Mammary epithelial cell (primary cell): ENCODE results near the gene DNAJB5.

Experiments used
- EZH2 ChIP-seq: IDR thresholded peaks from 2 replicates; pipeline ENCODE4 v1.6.1; 2012; ENCODE audit warnings: low read length, inconsistent platforms, borderline replicate concordance
- TF ChIP-seq, protein P1 (sequence below), 2 donors: IDR thresholded peaks in 1 of 2; conservative IDR thresholded peaks in 1 of 2; 2 replicates each; pipeline ENCODE4 v1.5.1; 2011 to 2012; ENCODE audit warnings: inconsistent platforms in 2 of 2, low read length in 2 of 2, mild to moderate bottlenecking in 2 of 2, control low read depth in 1 of 2, low read depth in 1 of 2; ENCODE audit not compliant: insufficient read depth in 1 of 2; ENCODE audit errors: extremely low read depth in 1 of 2

DNA sequence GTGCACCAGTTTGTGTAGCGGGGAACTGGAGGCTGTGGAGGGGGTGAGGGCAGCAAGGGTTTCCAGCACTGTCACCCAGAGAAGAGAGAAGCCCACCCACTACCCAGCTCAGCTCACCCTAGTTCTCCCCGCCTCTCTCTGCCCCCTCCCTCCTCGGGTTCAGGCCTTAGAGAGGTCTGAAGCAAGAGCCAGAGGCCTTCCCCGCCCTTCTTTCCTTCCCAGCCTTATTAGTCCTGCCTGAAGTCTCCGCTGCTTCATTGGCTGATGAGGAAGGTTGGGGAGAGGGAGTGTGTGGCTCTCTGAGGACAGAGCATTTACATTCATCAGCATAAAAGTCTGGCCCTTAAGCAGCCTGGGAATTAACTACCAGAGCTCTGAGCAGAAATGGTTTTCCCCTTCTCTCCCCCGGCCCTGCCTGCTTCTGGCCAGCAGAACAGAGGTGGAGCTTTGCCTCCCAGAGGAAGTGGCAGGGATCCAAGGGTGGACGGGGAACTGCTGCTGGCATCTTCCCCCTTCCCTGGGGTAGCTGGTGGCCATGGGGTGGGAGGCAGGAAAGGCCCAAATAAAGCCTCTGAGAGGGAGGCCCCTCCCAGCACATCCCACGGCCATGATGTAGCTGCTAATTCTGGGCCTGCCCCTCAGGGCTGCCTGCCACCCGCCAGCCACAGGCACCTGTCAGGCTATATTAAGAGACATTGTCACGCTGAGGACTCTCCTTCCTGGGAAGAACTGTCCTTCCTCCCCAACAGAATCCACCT lies 4.1 kb downstream of the DNAJB5 start:
- TF ChIP-seq, protein P1, sequence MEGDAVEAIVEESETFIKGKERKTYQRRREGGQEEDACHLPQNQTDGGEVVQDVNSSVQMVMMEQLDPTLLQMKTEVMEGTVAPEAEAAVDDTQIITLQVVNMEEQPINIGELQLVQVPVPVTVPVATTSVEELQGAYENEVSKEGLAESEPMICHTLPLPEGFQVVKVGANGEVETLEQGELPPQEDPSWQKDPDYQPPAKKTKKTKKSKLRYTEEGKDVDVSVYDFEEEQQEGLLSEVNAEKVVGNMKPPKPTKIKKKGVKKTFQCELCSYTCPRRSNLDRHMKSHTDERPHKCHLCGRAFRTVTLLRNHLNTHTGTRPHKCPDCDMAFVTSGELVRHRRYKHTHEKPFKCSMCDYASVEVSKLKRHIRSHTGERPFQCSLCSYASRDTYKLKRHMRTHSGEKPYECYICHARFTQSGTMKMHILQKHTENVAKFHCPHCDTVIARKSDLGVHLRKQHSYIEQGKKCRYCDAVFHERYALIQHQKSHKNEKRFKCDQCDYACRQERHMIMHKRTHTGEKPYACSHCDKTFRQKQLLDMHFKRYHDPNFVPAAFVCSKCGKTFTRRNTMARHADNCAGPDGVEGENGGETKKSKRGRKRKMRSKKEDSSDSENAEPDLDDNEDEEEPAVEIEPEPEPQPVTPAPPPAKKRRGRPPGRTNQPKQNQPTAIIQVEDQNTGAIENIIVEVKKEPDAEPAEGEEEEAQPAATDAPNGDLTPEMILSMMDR (conservative IDR thresholded peaks at IDR 0.05 in 1 of 2, IDR thresholded peaks at IDR 0.05 in 1 of 2; ENCODE audit: extremely low read depth in 1 of 2, insufficient read depth in 1 of 2, low read depth in 1 of 2, low read length in 2 of 2): no peak
- TF ChIP-seq EZH2: no peak
